ENCODE measurements around the gene CYFIP2. TPM values are rescaled to one million over a fixed set of nuclear protein-coding genes. Genes with fewer than 3 reads are reported as not detected.

CYFIP2 gene
- total and polyA plus RNA-seq, 10 of the 15 experiments (the other 5 are each of a cell fraction or from before 2014, with no cell fraction given): 43.4 to 173 (median 96.0) TPM

GRCh38 chr5:157222506-157223230, 43.3 kb upstream of the CYFIP2 start (continued):
- TF ChIP-seq MXI1 (IDR thresholded peaks at IDR 0.05; ENCODE audit: low read depth, low read length) (no peak), ZBED1 (IDR thresholded peaks at IDR 0.05; ENCODE audit: borderline replicate concordance) (no peak), TAF1 (IDR thresholded peaks at IDR 0.05; ENCODE audit: borderline replicate concordance, low read depth, low read length) (no peak), MTA2 (IDR thresholded peaks at IDR 0.05; ENCODE audit: low read depth) (no peak), BCLAF1 (IDR thresholded peaks at IDR 0.05) (no peak), NFYA (IDR thresholded peaks at IDR 0.05; ENCODE audit: borderline replicate concordance, low read depth, low read length) (no peak), ZNF207 (IDR thresholded peaks at IDR 0.05; ENCODE audit: borderline replicate concordance) (no peak), SMAD5 (IDR thresholded peaks at IDR 0.05; ENCODE audit: low read depth) (no peak), RUNX3 (IDR thresholded peaks at IDR 0.05; ENCODE audit: low read length) (peak; percentile 65), BMI1 (IDR thresholded peaks at IDR 0.05; ENCODE audit: borderline replicate concordance) (no peak), NR2F1 (conservative IDR thresholded peaks at IDR 0.05) (no peak), IRF4 (IDR thresholded peaks at IDR 0.05; ENCODE audit: low read depth, low read length) (no peak), MEF2B (IDR thresholded peaks at IDR 0.05; ENCODE audit: partially characterized antibody, poor library complexity, severe bottlenecking) (no peak), JUND (IDR thresholded peaks at IDR 0.05; ENCODE audit: low read depth, low read length) (no peak), EP300 (IDR thresholded peaks at IDR 0.05; ENCODE audit: borderline replicate concordance in 1 of 2, control insufficient read depth in 1 of 2, low read depth in 2 of 2, low read length in 2 of 2) (no peak), IKZF1 (conservative IDR thresholded peaks at IDR 0.05) (0 out of 2 replicates have a peak, but pooled peaks have one; percentile 20), MYC (IDR thresholded peaks at IDR 0.05; ENCODE audit: insufficient read depth, insufficient read length, insufficient replicate concordance, low read length, severe bottlenecking) (no peak), RAD21 (IDR thresholded peaks at IDR 0.05; ENCODE audit: insufficient read depth, low read depth, low read length) (no peak), POLR2AphosphoS5 (IDR thresholded peaks at IDR 0.05; ENCODE audit: low read length) (no peak), GABPA (IDR thresholded peaks at IDR 0.05; ENCODE audit: low read depth) (no peak), EED (IDR thresholded peaks at IDR 0.05; ENCODE audit: low read depth) (peak; percentile 31; the same call in 1 of the 2 replicates), RELA (IDR thresholded peaks at IDR 0.05; ENCODE audit: borderline replicate concordance, partially characterized antibody) (no peak), SREBF2 (IDR thresholded peaks at IDR 0.05; ENCODE audit: low read length) (no peak)
- TF ChIP-seq, protein P1, sequence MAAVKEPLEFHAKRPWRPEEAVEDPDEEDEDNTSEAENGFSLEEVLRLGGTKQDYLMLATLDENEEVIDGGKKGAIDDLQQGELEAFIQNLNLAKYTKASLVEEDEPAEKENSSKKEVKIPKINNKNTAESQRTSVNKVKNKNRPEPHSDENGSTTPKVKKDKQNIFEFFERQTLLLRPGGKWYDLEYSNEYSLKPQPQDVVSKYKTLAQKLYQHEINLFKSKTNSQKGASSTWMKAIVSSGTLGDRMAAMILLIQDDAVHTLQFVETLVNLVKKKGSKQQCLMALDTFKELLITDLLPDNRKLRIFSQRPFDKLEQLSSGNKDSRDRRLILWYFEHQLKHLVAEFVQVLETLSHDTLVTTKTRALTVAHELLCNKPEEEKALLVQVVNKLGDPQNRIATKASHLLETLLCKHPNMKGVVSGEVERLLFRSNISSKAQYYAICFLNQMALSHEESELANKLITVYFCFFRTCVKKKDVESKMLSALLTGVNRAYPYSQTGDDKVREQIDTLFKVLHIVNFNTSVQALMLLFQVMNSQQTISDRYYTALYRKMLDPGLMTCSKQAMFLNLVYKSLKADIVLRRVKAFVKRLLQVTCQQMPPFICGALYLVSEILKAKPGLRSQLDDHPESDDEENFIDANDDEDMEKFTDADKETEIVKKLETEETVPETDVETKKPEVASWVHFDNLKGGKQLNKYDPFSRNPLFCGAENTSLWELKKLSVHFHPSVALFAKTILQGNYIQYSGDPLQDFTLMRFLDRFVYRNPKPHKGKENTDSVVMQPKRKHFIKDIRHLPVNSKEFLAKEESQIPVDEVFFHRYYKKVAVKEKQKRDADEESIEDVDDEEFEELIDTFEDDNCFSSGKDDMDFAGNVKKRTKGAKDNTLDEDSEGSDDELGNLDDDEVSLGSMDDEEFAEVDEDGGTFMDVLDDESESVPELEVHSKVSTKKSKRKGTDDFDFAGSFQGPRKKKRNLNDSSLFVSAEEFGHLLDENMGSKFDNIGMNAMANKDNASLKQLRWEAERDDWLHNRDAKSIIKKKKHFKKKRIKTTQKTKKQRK (IDR thresholded peaks at IDR 0.05; ENCODE audit: low read depth, low read length): no peak
- TF ChIP-seq, protein P2, sequence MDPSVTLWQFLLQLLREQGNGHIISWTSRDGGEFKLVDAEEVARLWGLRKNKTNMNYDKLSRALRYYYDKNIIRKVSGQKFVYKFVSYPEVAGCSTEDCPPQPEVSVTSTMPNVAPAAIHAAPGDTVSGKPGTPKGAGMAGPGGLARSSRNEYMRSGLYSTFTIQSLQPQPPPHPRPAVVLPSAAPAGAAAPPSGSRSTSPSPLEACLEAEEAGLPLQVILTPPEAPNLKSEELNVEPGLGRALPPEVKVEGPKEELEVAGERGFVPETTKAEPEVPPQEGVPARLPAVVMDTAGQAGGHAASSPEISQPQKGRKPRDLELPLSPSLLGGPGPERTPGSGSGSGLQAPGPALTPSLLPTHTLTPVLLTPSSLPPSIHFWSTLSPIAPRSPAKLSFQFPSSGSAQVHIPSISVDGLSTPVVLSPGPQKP (IDR thresholded peaks at IDR 0.05; ENCODE audit: low read depth, low read length): no peak
